GM12891 (cell line): ENCODE results near the gene MED12L.

Source experiments
- POLR2A ChIP-seq: IDR thresholded peaks from 2 replicates; pipeline ENCODE4 v1.6.1; 2011; ENCODE audit warnings: low read depth, low read length, control low read depth
- POLR2AphosphoS5 ChIP-seq: IDR thresholded peaks from 2 replicates; pipeline ENCODE4 v1.6.1; 2011; ENCODE audit warnings: low read depth, low read length, control low read depth
- POU2F2 ChIP-seq: IDR thresholded peaks from 2 replicates; pipeline ENCODE4 v1.6.1; 2011; ENCODE audit warnings: low read depth, mild to moderate bottlenecking, control low read depth, low read length, moderate library complexity
- TAF1 ChIP-seq: IDR thresholded peaks from 2 replicates; pipeline ENCODE4 v1.6.1; 2011; ENCODE audit warnings: low read depth, low read length, control low read depth

- TF ChIP-seq POLR2A: no peak
- TF ChIP-seq POU2F2: no peak
- TF ChIP-seq POLR2AphosphoS5: no peak
- no peak for TF ChIP-seq TAF1
Observed at GRCh38 chr3:151169262-151169947, 83.9 kb downstream of the MED12L start.
